ENCODE measurements around the gene CLDND1. TPM values are rescaled to one million over a fixed set of nuclear protein-coding genes. Genes with fewer than 3 reads are reported as not detected.

CLDND1 gene
- total and polyA plus RNA-seq, 2 experiments from 2014 or later, result 59.8 to 92.7 TPM

DNA sequence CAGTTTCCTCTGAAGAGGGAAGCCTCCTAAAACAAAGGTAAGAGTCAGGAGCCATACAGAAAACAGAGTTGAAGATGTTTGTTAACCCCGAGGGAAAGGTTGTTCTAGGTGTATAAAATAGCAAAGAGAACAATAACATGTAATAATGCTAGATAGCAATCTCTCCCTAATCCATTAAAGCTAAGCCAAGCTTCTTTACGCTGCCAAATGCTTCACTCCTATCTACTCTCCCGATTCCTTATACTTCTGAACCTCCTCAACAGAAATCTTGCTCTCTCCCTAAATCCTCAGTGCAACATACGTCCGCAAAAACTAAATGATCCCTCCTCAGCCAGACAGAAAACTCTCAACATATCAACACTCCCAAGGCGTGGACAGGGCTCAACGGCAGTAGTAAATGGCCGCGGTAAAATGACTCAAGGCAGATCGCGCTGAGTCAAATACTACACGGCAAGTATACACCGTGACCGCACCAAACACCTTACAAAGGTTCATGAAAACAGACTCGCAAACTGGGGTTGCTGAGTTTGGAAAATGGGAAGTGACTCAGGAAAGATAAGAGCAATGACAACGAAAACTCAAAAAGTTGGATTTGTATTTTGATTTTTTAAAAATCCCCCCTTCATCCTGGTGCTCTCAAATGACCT lies 682 bp downstream of the CLDND1 start:
- Mint-ChIP-seq H3K9me3 (no peaks in the 10 kb centered on the region), H3K36me3 (ENCODE audit: low read depth) (peaks cover 30% of the 10 kb centered on the region), H3K4me3 (peak overlapping the region; percentile 94), H3K4me1 (peaks cover 27% of the 10 kb centered on the region), H3K27me3 (ENCODE audit: insufficient read depth, low read depth, poor library complexity) (no peaks in the 10 kb centered on the region), H3K27ac (peak overlapping the region; percentile 97)
- peak; percentile 60 for DNase-seq (ENCODE audit: low spot score)
- H3K4me1 ChIP-seq (ENCODE audit: insufficient read depth), result peaks cover 21% of the 10 kb centered on the region
- H3K4me2 ChIP-seq, result peak overlapping the region; percentile 93
- peak overlapping the region; percentile 79 for H3K27ac ChIP-seq (ENCODE audit: low read depth)
- peak; percentile 45 for ATAC-seq
- no peaks in the 10 kb centered on the region for H3F3A ChIP-seq (replicated peaks; ENCODE audit: low read depth)
- peaks cover 10% of the 10 kb centered on the region for H4K20me1 ChIP-seq (replicated peaks; ENCODE audit: insufficient read depth)
- no peaks in the 10 kb centered on the region for H3K9me2 ChIP-seq (ENCODE audit: insufficient read depth)
- TF ChIP-seq ZNF114 (CRISPR knock-in tag; IDR thresholded peaks at IDR 0.05) (no peak), EZH2 (IDR thresholded peaks at IDR 0.05; ENCODE audit: low read depth, unreplicated experiment) (no peak), ZNF331 (CRISPR knock-in tag; IDR thresholded peaks at IDR 0.05; ENCODE audit: low read depth) (no peak), NANOG (IDR thresholded peaks at IDR 0.05; ENCODE audit: borderline replicate concordance) (no peak), STAT1 (IDR thresholded peaks at IDR 0.05; ENCODE audit: unreplicated experiment) (no peak), POLR2AphosphoS5 (IDR thresholded peaks at IDR 0.05; ENCODE audit: low read depth) (no peak), CREB1 (CRISPR knock-in tag; IDR thresholded peaks at IDR 0.05; ENCODE audit: low read depth) (no peak), JUNB (IDR thresholded peaks at IDR 0.05; ENCODE audit: unreplicated experiment) (no peak), EZH2phosphoT487 (IDR thresholded peaks at IDR 0.05; ENCODE audit: unreplicated experiment) (no peak)
- TF ChIP-seq, protein P1, sequence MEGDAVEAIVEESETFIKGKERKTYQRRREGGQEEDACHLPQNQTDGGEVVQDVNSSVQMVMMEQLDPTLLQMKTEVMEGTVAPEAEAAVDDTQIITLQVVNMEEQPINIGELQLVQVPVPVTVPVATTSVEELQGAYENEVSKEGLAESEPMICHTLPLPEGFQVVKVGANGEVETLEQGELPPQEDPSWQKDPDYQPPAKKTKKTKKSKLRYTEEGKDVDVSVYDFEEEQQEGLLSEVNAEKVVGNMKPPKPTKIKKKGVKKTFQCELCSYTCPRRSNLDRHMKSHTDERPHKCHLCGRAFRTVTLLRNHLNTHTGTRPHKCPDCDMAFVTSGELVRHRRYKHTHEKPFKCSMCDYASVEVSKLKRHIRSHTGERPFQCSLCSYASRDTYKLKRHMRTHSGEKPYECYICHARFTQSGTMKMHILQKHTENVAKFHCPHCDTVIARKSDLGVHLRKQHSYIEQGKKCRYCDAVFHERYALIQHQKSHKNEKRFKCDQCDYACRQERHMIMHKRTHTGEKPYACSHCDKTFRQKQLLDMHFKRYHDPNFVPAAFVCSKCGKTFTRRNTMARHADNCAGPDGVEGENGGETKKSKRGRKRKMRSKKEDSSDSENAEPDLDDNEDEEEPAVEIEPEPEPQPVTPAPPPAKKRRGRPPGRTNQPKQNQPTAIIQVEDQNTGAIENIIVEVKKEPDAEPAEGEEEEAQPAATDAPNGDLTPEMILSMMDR (conservative IDR thresholded peaks at IDR 0.05; ENCODE audit: low read depth in 2 of 2), result no peak
- TF ChIP-seq, protein P2, sequence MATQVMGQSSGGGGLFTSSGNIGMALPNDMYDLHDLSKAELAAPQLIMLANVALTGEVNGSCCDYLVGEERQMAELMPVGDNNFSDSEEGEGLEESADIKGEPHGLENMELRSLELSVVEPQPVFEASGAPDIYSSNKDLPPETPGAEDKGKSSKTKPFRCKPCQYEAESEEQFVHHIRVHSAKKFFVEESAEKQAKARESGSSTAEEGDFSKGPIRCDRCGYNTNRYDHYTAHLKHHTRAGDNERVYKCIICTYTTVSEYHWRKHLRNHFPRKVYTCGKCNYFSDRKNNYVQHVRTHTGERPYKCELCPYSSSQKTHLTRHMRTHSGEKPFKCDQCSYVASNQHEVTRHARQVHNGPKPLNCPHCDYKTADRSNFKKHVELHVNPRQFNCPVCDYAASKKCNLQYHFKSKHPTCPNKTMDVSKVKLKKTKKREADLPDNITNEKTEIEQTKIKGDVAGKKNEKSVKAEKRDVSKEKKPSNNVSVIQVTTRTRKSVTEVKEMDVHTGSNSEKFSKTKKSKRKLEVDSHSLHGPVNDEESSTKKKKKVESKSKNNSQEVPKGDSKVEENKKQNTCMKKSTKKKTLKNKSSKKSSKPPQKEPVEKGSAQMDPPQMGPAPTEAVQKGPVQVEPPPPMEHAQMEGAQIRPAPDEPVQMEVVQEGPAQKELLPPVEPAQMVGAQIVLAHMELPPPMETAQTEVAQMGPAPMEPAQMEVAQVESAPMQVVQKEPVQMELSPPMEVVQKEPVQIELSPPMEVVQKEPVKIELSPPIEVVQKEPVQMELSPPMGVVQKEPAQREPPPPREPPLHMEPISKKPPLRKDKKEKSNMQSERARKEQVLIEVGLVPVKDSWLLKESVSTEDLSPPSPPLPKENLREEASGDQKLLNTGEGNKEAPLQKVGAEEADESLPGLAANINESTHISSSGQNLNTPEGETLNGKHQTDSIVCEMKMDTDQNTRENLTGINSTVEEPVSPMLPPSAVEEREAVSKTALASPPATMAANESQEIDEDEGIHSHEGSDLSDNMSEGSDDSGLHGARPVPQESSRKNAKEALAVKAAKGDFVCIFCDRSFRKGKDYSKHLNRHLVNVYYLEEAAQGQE (IDR thresholded peaks at IDR 0.05; ENCODE audit: unreplicated experiment), result no peak
- TF ChIP-seq, protein P3, sequence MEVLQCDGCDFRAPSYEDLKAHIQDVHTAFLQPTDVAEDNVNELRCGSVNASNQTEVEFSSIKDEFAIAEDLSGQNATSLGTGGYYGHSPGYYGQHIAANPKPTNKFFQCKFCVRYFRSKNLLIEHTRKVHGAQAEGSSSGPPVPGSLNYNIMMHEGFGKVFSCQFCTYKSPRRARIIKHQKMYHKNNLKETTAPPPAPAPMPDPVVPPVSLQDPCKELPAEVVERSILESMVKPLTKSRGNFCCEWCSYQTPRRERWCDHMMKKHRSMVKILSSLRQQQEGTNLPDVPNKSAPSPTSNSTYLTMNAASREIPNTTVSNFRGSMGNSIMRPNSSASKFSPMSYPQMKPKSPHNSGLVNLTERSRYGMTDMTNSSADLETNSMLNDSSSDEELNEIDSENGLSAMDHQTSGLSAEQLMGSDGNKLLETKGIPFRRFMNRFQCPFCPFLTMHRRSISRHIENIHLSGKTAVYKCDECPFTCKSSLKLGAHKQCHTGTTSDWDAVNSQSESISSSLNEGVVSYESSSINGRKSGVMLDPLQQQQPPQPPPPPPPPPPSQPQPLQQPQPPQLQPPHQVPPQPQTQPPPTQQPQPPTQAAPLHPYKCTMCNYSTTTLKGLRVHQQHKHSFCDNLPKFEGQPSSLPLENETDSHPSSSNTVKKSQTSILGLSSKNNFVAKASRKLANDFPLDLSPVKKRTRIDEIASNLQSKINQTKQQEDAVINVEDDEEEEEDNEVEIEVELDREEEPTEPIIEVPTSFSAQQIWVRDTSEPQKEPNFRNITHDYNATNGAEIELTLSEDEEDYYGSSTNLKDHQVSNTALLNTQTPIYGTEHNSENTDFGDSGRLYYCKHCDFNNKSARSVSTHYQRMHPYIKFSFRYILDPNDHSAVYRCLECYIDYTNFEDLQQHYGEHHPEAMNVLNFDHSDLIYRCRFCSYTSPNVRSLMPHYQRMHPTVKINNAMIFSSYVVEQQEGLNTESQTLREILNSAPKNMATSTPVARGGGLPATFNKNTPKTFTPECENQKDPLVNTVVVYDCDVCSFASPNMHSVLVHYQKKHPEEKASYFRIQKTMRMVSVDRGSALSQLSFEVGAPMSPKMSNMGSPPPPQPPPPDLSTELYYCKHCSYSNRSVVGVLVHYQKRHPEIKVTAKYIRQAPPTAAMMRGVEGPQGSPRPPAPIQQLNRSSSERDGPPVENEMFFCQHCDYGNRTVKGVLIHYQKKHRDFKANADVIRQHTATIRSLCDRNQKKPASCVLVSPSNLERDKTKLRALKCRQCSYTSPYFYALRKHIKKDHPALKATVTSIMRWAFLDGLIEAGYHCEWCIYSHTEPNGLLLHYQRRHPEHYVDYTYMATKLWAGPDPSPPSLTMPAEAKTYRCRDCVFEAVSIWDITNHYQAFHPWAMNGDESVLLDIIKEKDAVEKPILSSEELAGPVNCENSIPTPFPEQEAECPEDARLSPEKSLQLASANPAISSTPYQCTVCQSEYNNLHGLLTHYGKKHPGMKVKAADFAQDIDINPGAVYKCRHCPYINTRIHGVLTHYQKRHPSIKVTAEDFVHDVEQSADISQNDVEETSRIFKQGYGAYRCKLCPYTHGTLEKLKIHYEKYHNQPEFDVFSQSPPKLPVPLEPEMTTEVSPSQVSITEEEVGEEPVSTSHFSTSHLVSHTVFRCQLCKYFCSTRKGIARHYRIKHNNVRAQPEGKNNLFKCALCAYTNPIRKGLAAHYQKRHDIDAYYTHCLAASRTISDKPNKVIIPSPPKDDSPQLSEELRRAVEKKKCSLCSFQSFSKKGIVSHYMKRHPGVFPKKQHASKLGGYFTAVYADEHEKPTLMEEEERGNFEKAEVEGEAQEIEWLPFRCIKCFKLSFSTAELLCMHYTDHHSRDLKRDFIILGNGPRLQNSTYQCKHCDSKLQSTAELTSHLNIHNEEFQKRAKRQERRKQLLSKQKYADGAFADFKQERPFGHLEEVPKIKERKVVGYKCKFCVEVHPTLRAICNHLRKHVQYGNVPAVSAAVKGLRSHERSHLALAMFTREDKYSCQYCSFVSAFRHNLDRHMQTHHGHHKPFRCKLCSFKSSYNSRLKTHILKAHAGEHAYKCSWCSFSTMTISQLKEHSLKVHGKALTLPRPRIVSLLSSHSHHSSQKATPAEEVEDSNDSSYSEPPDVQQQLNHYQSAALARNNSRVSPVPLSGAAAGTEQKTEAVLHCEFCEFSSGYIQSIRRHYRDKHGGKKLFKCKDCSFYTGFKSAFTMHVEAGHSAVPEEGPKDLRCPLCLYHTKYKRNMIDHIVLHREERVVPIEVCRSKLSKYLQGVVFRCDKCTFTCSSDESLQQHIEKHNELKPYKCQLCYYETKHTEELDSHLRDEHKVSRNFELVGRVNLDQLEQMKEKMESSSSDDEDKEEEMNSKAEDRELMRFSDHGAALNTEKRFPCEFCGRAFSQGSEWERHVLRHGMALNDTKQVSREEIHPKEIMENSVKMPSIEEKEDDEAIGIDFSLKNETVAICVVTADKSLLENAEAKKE (CRISPR knock-in tag; IDR thresholded peaks at IDR 0.05), result no peak
- TF ChIP-seq, protein P4, sequence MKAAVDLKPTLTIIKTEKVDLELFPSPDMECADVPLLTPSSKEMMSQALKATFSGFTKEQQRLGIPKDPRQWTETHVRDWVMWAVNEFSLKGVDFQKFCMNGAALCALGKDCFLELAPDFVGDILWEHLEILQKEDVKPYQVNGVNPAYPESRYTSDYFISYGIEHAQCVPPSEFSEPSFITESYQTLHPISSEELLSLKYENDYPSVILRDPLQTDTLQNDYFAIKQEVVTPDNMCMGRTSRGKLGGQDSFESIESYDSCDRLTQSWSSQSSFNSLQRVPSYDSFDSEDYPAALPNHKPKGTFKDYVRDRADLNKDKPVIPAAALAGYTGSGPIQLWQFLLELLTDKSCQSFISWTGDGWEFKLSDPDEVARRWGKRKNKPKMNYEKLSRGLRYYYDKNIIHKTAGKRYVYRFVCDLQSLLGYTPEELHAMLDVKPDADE (IDR thresholded peaks at IDR 0.05), result no peak
- no peaks in the 10 kb centered on the region for H3K27me3 ChIP-seq (ENCODE audit: insufficient read depth)
- H3K4me3 ChIP-seq, result peak overlapping the region; percentile 93
- H2AFZ ChIP-seq, result 0 out of 2 replicates have a peak overlapping the region, but pooled peaks have one; percentile 44
- peaks cover 49% of the 10 kb centered on the region for H3K79me2 ChIP-seq (replicated peaks; ENCODE audit: insufficient read depth)
- H3K36me3 ChIP-seq (ENCODE audit: insufficient read depth), result peaks cover 3% of the 10 kb centered on the region; the same call in 1 of the 2 replicates

Data from GM23338 (cell line).